Hematopoietic multipotent progenitor cell treated with erythropoietin and hydrocortisone succinate and interleukin-3 and kit ligand, for 8 days (in vitro differentiated cells): ENCODE results near the gene CREB3L1.

Experiments used
- DNase-seq: peaks from one replicate; pipeline ENCODE4 v3.0.0-alpha.2; 2015

Gene CREB3L1

GRCh38 chr11:46330563-46331281 lies 53.3 kb downstream of the CREB3L1 start:
- DNase-seq = no peak

GRCh38 chr11:46331282-46331984 lies 54.0 kb downstream of the CREB3L1 start:
- no peak for DNase-seq

GRCh38 chr11:46332093-46332567 lies 54.7 kb downstream of the CREB3L1 start:
- no peak for DNase-seq

- DNase-seq = no peak
Observed at GRCh38 chr11:46332568-46333393, 55.3 kb downstream of the CREB3L1 start.

- DNase-seq = no peak
Observed at GRCh38 chr11:46333394-46333947, 56.0 kb downstream of the CREB3L1 start.

GRCh38 chr11:46334211-46334610 lies 56.7 kb downstream of the CREB3L1 start:
- no peak for DNase-seq

GRCh38 chr11:46335271-46335670 lies 57.8 kb downstream of the CREB3L1 start:
- DNase-seq = no peak

- DNase-seq = no peak
Observed at GRCh38 chr11:46335890-46336562, 58.6 kb downstream of the CREB3L1 start.

GRCh38 chr11:46336563-46337180 lies 59.2 kb downstream of the CREB3L1 start:
- DNase-seq = peak; percentile 43

- DNase-seq = no peak
Observed at GRCh38 chr11:46337626-46338345, 60.3 kb downstream of the CREB3L1 start.

GRCh38 chr11:46338636-46338987 lies 61.1 kb downstream of the CREB3L1 start:
- no peak for DNase-seq

- no peak for DNase-seq
Observed at GRCh38 chr11:46338988-46339666, 61.7 kb downstream of the CREB3L1 start.

- DNase-seq = no peak
Observed at GRCh38 chr11:46339816-46340215, 62.4 kb downstream of the CREB3L1 start.

GRCh38 chr11:46341454-46341853 lies 64.0 kb downstream of the CREB3L1 start:
- DNase-seq = no peak

GRCh38 chr11:46342239-46342638 lies 64.8 kb downstream of the CREB3L1 start:
- DNase-seq = no peak

- no peak for DNase-seq
Observed at GRCh38 chr11:46343520-46343919, 66.1 kb downstream of the CREB3L1 start.

GRCh38 chr11:46345131-46345597 lies 67.7 kb downstream of the CREB3L1 start:
- DNase-seq = no peak

- no peak for DNase-seq
Observed at GRCh38 chr11:46345881-46346484, 68.5 kb downstream of the CREB3L1 start.

GRCh38 chr11:46346886-46347636 lies 69.6 kb downstream of the CREB3L1 start, which contains the start of gene DGKZ:
Gene DGKZ, plus strand, starts transcription at chr11:46347463. Its CDS starts 197 bp downstream, at chr11:46347660.
- DNase-seq = peak; percentile 82
